Mucosa of rectum (tissue), 2 donors: Measurements from ENCODE around the gene SLC39A10.
"Not testable (repeated sequence)": the region's sequence is repeated elsewhere in the genome, so short reads cannot be mapped to it uniquely, and the experiment has no call there.

ENCODE experiments used
- H3K27ac ChIP-seq, 2 donors: one replicate each; pipeline ENCODE4 v1.7.0; 2013; ENCODE audit warnings: inconsistent platforms in 2 of 2, low read depth in 2 of 2, low read length in 2 of 2
- H3K27me3 ChIP-seq, 2 donors: one replicate each; pipeline ENCODE4 v1.7.0; 2013; ENCODE audit warnings: low read length in 2 of 2; ENCODE audit not compliant: control insufficient read depth in 2 of 2, insufficient read depth in 2 of 2
- H3K36me3 ChIP-seq, 2 donors: one replicate each; pipeline ENCODE4 v1.7.0; 2013; ENCODE audit warnings: low read length in 2 of 2; ENCODE audit not compliant: control insufficient read depth in 2 of 2, insufficient read depth in 2 of 2
- H3K4me1 ChIP-seq, 2 donors: one replicate each; pipeline ENCODE4 v1.7.0; 2013; ENCODE audit warnings: low read length in 2 of 2, mild to moderate bottlenecking in 1 of 2; ENCODE audit not compliant: control insufficient read depth in 2 of 2, insufficient read depth in 2 of 2
- H3K4me3 ChIP-seq, 2 donors: one replicate each; pipeline ENCODE4 v1.7.0; 2013; ENCODE audit warnings: low read length in 2 of 2
- H3K9ac ChIP-seq, 2 donors: one replicate each; pipeline ENCODE4 v1.7.0; 2013; ENCODE audit warnings: low read length in 2 of 2, low read depth in 1 of 2, mild to moderate bottlenecking in 1 of 2
- H3K9me3 ChIP-seq, 2 donors: one replicate each; pipeline ENCODE4 v1.7.0; 2013; ENCODE audit warnings: low read length in 2 of 2; ENCODE audit not compliant: control insufficient read depth in 2 of 2
- donor health status: healthy.
- donor health status: Normal muscosa, but diverticular disease.

The SLC39A10 gene

DNA sequence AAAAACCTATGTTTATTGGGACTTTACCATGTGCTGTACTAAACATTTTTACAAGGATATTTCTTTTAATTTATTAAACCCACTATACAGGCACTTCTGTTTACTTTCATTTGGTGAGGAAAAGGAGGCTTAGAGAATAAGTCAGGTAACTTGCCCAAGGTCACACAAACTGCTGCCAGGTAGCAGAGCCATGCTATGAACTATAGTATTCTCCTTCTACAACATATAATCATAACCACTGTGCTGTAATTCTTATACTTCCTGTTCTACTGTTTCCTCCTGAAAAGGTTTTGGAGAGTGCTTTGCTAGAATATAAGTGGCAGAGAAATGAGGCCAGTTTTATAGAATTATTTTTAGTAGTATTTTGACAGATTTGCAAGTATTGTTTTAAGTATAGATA is 29.5 kb downstream of the SLC39A10 start:
- no peak overlapping the region for H3K27ac ChIP-seq
- H3K4me1 ChIP-seq: no peaks in the 10 kb centered on the region
- no peak overlapping the region for H3K4me3 ChIP-seq
- no peaks in the 10 kb centered on the region for H3K27me3 ChIP-seq
- no peaks in the 10 kb centered on the region for H3K9me3 ChIP-seq
- H3K9ac ChIP-seq: no peak overlapping the region
- peaks cover 0 to 2% of the 10 kb centered on the region in 2 donors for H3K36me3 ChIP-seq

DNA sequence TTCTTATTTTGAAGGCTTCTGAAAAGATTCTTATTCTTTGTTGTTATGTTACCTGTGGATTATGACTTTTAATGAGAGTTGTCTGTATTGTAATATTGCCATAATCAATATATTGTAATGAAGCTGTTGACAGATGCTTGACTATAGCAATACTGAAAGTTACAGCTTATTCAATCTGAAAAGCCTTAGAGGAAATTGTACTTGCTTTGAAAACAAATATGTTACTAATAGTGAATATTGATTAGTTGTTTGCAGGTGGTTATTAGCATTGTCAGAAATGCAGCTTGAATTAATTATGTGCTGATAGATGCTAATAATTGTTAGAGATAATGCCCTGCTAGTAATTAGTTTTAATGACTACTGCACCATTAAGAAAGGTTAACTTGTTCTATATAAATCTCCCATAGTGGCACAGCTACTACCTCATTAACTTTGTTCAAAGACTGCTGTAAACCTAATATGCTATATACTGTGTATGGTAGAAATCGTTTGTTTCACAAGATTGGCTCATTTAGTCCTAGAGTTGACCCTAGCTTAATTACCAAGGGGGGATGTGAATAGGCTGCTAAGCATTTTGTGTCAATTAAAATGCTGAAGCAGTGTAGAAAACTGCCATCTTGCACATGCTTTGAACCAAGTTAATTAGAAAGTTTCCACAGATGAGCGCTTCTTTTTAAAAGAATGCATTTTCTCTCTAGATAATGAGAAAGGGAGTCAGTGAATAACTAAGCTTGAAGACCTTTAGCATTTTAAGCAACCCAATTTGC is 30.5 kb downstream of the SLC39A10 start:
- H3K4me3 ChIP-seq: no peak overlapping the region
- no peak overlapping the region for H3K9ac ChIP-seq
- peaks cover 0 to 2% of the 10 kb centered on the region in 2 donors for H3K36me3 ChIP-seq
- H3K4me1 ChIP-seq: no peaks in the 10 kb centered on the region
- H3K9me3 ChIP-seq: no peaks in the 10 kb centered on the region
- no peak overlapping the region for H3K27ac ChIP-seq
- no peaks in the 10 kb centered on the region for H3K27me3 ChIP-seq

DNA sequence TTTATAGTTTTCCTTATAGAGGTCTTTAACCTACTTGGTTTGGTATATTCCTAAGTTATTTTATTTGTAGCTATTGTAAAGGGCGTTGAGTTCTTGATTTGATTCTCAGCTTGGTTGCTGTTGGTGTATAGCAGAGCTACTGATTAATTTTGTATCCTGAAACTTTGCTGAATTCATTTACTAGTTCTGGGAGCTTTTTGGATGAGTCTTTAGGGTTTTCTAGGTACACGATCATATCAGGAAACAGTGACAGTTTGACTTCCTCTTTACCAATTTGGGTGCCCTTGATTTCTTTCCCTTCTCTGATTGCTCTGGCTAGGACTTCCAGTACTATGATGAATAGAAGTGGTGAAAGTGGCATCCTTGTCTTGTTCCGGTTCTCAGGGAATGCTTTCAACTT is 35.5 kb downstream of the SLC39A10 start:
- not testable (repeated sequence) for H3K36me3 ChIP-seq, H3K4me3 ChIP-seq, H3K27me3 ChIP-seq, H3K9me3 ChIP-seq, H3K27ac ChIP-seq, H3K9ac ChIP-seq, H3K4me1 ChIP-seq

DNA sequence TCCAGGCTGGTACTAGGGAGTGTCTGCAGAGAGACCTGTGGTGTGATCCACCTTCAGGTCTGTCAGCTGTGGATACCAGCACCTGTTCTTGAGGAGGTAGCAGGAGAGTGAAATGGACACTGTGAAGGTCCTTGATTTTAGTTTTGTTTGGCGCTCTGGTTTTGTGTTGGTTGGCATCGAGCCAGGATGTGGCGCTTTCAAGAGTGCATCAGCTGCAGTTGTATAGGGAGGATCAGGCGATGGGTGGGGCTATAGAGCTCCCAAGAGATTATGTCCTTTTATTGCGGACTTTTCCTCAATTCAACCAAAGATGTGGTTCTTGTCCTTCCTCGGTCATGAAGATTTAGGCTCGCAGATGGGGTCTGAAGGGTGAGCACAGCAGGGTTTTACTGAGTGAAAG is 37.5 kb downstream of the SLC39A10 start:
- no peaks in the 10 kb centered on the region for H3K36me3 ChIP-seq
- H3K9me3 ChIP-seq: no peaks in the 10 kb centered on the region
- no peak overlapping the region for H3K27ac ChIP-seq
- no peaks in the 10 kb centered on the region for H3K4me1 ChIP-seq
- no peak overlapping the region for H3K9ac ChIP-seq
- no peak overlapping the region for H3K4me3 ChIP-seq
- no peaks in the 10 kb centered on the region for H3K27me3 ChIP-seq

DNA sequence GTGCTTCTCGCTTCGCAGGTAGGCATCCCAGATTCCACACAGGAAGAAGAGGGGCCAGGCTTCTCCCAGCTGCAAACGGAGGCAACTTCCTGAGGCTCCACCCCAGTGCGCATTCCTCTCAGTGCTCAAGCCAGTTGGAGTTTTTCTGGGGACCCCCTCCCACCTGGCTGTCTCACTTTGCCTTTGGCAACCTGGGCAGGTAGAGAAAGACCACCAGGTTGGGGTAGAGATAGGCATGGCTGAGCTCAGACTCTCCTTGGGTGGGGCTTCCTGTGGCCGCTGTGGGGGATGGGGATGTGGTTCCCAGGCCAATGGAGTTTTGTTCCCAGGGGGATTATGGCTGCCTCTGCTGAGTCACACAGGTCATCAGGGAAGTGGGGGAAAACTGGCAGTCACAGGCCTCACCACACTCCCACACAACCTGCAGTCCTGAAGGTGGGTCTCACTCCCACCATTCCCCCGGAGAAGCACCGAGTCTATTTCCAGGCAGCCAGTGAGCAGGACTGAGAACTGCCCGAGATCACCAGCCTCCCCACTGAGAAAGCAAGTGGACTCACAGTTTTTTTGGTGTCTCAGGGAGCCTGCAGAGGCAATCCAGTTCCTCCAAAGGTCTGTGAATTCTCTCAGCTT is 38.1 kb downstream of the SLC39A10 start:
- Histone ChIP-seq H3K27ac (no peak overlapping the region), H3K27me3 (no peaks in the 10 kb centered on the region), H3K9me3 (no peaks in the 10 kb centered on the region), H3K9ac (no peak overlapping the region), H3K36me3 (no peaks in the 10 kb centered on the region), H3K4me3 (no peak overlapping the region), H3K4me1 (no peaks in the 10 kb centered on the region)

DNA sequence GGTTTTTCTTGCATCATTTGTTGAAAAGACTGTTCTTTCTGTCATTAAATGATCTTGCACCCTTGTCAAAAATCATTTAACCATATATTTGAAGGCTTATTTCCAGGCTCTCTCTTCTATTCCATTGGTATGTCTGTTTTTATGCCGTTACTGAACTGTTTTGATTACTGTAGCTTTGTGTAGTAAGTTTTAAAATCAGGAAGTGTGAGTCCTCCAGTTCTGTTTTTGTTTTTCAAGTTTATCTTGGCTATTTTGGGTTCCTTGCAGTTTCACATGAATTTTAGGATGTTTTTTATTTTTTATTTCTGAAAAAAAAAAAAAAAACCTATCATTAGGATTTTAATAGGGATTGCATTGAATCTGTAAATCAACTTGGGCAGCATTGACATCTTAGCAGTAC is 39.0 kb downstream of the SLC39A10 start:
- peaks cover 4 to 5% of the 10 kb centered on the region in 2 donors for H3K9me3 ChIP-seq
- H3K9ac ChIP-seq: no peak overlapping the region

DNA sequence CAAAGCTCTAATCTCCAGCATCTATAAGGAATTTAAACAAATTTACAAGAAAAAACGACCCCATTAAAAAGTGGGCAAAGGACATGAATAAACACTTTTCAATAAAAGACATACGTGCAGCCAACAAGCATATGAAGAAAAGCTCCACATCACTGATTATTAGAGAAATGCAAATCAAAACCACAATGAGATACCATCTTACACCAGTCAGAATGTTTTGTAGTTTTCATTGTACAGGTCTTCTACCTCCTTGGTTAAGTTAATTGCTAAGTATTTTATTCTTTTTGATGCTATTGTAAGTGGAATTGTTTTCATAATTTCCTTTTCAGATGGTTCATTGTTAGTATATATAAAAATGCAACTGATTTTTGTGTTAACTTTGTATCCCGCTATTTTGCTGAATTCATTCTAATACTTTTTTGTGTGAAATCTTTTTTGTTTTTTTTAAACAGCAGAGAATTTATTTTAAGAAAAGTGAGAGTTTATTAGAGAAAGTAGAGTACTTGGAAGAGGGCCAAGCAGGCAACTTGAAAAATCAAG is 40.7 kb downstream of the SLC39A10 start:
- H3K9ac ChIP-seq: no peak overlapping the region
- H3K27ac ChIP-seq: no peak overlapping the region
- H3K9me3 ChIP-seq: peaks cover 4 to 5% of the 10 kb centered on the region in 2 donors
- H3K36me3 ChIP-seq: no peaks in the 10 kb centered on the region
- no peaks in the 10 kb centered on the region for H3K4me1 ChIP-seq
- no peaks in the 10 kb centered on the region for H3K27me3 ChIP-seq
- no peak overlapping the region for H3K4me3 ChIP-seq

More for the DNA sequence above, 39.0 kb downstream of the SLC39A10 start:
- Histone ChIP-seq H3K27ac (no peak overlapping the region), H3K36me3 (no peaks in the 10 kb centered on the region), H3K27me3 (no peaks in the 10 kb centered on the region), H3K4me3 (no peak overlapping the region), H3K4me1 (no peaks in the 10 kb centered on the region)

DNA sequence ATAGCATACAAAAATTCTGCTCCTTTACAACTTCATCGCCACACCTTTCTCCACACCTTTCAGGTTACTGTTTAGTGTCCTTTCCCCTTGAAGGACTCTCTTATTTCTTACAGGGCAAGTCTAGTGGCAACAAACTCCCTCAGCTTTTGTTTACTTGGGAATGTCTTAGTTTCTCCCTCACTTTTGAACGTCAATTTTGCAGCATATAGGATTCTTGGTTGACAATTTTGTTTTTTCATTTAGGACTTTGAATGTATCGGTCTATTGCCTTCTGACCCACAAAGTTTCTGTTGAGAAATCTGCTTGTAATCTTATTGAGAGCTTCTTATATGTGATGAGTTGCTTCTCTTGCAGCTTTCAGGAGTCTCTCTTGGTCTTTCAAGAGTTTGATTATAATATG is 43.5 kb downstream of the SLC39A10 start:
- Histone ChIP-seq H3K9ac (no peak overlapping the region), H3K9me3 (peaks cover 4 to 5% of the 10 kb centered on the region in 2 donors), H3K4me3 (no peak overlapping the region), H3K27ac (no peak overlapping the region), H3K36me3 (no peaks in the 10 kb centered on the region), H3K4me1 (no peaks in the 10 kb centered on the region), H3K27me3 (no peaks in the 10 kb centered on the region)

DNA sequence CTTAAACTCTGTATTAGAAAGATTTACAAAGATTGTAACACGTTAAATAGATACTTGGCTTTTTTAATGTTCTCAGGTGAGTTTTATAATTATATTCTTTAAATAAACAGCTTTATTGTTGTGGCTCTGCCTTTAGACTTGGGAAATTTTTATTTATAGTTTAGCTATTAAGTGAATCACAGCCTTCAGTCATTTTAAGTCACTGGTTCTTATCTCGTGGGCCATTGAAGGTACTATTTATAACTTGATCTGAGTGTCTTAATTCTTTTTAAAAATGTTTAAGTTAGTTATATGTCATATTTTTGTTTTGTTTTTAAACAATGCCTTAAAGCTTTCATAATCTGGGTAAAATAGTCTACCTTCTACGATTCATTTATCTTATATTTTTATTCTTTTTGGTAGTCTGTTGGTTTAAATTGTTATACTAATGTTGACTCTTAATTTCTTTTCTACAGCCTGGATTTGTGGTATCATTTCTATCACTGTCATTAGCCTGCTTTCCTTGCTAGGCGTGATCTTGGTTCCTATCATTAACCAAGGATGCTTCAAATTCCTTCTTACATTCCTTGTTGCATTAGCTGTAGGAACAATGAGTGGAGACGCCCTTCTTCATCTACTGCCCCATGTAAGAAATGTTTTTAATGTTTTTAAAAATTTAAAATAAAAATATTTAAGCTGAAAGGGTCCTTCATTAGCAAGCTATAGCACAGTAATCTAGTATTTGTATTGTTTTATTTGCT is 49.3 kb downstream of the SLC39A10 start:
- no peak overlapping the region for H3K4me3 ChIP-seq
- no peaks in the 10 kb centered on the region for H3K27me3 ChIP-seq
- H3K9ac ChIP-seq: no peak overlapping the region
- no peaks in the 10 kb centered on the region for H3K4me1 ChIP-seq
- no peak overlapping the region for H3K27ac ChIP-seq
- no peaks in the 10 kb centered on the region for H3K9me3 ChIP-seq
- H3K36me3 ChIP-seq: peaks cover 0 to 3% of the 10 kb centered on the region in 2 donors
